Measurements from ENCODE around the gene NID1.
"Not testable (repeated sequence)": the region's sequence is repeated elsewhere in the genome, so short reads cannot be mapped to it uniquely, and the experiment has no call there.

Gene NID1

DNA sequence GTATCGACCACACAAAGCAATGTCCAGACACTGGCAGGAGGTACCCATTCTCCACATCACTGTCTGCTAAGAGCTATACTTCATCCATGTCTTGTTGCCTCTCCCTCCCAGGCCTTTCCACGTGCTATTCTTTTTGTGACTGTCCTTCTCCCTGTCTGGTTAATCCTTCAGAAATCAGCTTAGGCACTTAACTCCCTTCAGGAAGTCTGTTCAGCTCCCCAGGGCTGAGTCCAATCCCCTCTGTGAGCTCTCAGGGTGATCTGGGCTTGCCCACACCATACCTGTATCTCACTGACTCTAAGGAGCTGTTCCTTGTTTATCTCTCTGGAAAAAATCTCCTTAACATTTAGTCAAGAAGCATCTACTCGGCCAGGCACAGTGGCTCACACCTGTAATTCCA, 69.4 kb downstream of the NID1 start:
- DNase-seq: no peak

- no peak for DNase-seq
Observed at GRCh38 chr1:235993652-235994051, 71.2 kb downstream of the NID1 start.

DNA sequence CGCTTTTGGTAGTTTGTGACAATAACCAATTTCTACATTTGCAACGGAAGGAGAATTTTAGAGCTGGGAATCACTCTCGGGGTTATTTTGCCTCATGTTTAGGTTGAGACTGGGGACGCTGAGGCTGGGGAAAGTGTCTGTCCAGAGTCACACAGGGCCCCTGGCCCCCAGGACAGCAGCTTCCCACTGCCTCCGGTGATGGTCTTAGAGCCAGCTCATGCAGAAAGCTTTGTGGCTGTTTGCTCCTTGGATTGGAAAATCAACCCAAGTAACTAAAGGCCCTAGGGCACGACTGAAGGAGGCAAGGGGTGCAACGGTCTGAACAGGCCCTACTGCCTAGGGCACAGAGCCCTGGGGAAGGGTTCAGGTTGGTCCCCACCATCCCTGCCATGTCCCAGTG, 72.0 kb downstream of the NID1 start:
- no peak for DNase-seq

- DNase-seq: no peak
Observed at GRCh38 chr1:235992346-235992745, 72.5 kb downstream of the NID1 start.

GRCh38 chr1:235990330-235990795, 74.5 kb downstream of the NID1 start:
- DNase-seq: no peak

DNA sequence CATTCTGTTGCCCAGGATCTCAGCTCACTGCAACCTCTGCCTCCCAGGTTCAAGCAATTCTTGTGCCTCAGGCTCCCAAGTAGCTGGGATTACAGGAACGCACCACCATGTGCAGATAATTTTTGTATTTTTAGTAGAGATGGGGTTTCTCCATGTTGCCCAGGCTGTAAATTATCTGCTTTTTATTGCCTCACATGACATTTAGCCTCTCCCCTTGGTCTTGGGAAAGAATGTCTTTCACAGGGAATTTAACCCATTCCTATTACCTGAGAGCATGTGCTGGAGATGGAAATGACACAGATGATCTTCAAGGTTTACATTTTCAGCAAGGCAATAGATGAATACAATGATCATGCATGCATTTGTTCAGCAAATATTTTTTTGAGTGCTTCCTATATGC, 75.8 kb downstream of the NID1 start:
- no peak for DNase-seq

GRCh38 chr1:235986869-235987268, 78.0 kb downstream of the NID1 start:
- no peak for DNase-seq

GRCh38 chr1:235984041-235984825, 80.7 kb downstream of the NID1 start:
- no peak for DNase-seq

DNA sequence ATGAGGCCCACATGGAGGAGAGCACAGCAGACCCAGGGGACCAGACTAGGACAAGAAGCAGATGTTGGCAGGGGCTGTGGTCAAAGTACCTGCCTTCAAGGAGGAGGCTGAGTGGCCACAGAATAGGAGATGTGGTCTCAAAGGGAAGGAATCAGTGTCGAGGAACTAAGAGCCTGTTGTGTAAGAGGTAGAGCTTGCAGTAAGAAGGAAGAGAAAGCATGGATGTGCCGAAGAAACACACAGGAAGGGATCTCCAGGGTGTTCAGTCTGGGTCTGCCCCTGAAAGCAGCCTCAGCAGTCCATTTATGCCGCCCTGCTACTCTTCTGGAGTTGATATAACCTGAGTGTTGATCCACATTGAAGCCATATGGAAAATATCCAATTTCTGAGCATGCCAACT, 83.9 kb downstream of the NID1 start:
- no peak for DNase-seq

GRCh38 chr1:235979716-235980333, 85.1 kb downstream of the NID1 start:
- DNase-seq: no peak

DNA sequence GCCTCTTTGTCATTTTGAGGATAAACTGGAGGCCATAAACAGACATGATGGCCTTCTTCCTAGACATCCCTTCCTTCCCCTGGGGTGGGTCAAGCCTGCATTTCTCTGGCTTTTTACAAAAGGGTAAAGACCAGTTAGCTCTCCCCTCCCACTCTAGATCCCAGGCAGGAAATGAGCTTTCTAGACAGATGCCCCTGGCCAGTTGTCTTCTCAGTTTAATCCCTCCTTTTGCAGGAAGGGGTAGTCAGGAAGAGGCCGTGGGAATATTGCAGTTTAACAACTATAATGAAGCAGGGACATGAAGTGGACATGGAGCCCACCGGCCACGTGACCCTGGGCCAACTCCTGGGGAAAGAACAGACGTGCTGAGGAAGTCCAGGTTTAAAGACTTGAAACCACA, 85.7 kb downstream of the NID1 start:
- DNase-seq: no peak

- DNase-seq: no peak
Observed at GRCh38 chr1:235976490-235976889, 88.4 kb downstream of the NID1 start.

GRCh38 chr1:235974616-235975015, 90.3 kb downstream of the NID1 start:
- DNase-seq: no peak

DNA sequence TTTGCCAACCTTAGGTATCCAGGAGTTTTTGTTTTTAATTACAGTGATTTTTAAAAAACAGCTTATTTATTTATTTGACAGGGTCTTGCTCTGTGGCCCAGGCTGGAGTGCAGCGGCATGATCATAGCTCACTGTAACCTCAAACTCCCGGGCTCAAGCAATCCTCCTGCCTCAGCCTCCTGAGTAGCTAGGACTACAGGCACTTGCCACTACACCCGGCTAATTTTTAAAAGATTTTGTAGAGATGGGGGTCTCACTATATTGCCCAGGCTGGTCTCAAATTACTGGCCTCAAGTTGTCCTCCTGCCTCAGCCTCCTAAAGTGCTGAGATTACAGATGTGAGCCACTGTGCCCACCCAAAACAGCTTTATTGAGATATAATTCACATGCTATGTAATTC, 92.2 kb downstream of the NID1 start:
- DNase-seq: not testable (repeated sequence)

DNA sequence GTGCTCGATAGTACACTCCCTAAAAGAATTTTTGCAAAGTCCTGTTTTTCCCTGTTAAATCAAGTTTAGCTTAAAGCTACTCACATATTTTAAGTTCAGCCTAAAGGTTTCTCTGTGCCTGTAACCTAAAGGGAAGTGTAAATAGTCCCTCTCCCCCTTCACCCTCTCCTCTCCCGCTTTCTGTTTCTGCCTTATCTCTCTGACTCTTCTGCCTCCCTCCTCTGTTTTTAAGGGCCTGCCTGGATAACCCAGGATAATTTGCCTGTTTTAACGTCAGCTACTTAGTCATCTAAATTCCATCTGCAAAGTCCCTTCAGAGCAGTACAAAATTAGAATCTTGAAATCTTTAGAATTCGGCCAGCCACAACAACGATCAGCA, 92.6 kb downstream of the NID1 start:
- DNase-seq: no peak

DNA sequence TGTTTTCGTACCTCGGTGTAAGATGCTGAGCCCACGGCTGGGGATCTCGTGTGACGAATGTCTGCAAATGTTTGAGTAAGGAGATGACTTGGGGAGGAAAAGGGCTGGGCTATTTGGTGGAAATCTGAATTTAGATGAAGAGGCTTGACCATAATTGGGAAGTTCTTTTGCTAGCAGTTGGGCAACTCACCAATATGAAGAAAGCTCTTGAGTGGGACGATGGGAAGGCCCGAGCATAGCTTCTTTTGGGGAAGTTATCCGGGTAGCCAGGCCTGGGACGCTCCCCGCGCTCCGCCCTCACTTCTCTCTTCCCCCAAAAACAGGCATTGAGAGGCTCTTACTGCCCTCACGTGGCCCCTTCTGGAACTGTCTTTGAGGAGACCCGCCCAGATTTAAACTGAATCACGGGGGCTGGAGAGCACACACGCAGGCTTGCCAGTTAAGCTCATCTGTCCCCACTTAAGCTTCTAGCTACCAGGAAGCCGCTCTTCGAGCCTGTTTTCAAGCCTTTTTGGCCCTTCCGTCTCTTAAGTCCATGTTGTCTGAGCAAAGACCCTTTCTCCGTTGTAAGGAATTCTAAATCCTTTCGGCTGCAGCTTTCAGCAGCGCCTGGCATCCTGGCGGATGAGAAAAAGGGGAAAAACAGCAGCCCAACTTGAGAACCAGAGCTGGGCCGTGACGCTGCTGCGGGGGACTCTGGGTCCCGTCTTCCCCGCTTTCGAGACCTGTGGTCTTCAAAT, 93.1 kb downstream of the NID1 start:
- peak; percentile 77 for DNase-seq

DNA sequence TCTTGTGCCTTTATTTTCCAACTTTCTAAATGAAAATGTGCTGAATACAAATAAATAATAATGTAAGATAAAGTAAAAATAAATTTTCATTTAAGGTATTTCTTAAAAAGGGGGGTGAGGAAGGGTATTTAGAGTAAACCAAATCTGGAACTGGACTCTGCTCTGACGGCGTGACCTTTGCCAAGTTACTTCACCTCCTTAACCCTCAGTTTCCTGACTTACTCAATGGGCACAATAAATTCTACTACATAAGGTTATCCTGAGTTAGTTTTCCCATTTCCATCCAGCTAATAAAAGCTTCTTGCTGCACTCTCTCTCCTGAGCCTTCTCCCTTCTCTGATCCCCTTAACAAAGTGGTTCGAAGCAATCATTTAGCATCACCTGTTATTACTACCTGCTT, 93.9 kb downstream of the NID1 start:
- DNase-seq: no peak

DNA sequence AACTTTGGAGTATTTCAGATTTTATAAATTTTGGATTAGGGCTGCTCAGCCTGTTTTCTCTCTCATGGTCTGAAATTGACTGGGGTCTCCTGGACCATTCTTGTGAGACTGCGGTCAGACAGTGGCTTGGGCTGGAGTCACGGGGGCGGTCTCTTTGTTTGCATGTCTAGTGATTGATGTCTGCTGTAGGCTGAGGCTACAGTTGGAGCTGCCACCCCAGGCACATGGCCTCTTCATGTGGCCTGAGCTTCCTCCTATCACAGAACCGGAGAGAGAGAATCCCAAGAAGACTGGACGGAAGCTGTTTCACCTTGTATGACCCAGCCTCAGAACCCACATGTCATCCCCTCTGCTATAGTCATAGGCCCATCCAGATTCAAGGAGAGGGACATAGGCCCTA, 96.1 kb downstream of the NID1 start:
- no peak for DNase-seq

- not testable (repeated sequence) for DNase-seq
Observed at GRCh38 chr1:235966134-235966533, 98.8 kb downstream of the NID1 start.

DNA sequence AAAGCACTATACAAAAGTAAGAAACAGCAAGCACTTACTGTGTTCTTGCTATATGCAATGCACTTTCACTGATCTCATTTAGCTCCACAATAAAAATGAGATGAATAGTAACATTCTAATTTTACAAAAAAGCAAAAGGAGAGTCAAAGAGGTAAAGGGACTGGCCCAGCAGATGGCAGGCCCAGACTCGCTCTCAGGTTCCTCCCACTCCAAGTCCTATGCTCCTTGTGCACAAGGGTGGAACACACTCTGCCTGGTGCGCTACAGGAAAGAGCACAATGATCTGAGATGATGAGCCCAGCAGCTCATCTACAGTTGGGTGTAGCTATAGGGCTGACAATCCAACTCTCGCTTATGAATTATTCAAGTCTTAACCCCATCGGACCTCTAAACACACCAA, 104.1 kb downstream of the NID1 start:
- DNase-seq: no peak

DNA sequence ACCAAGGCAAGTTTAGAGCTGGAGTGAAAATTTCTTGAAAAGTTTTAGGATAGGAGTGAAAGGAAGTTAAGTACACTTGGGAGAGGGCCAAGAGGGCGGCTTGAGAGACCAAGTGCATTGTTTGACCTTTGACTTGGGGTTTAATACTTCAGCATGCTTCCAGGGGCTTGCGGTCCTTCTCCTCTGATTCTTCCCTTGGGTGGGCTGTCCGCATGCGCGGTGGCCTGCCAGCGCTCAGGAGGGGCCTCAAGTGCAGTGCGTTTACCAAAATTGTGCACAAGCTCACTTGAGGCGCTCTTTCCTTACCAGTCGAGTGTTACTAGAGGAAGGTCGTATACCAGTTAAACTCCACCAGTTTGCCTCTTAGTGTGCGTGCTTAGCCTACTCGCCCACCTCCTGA, 106.9 kb downstream of the NID1 start:
- no peak for DNase-seq

GRCh38 chr1:235955777-235956176, 109.1 kb downstream of the NID1 start:
- DNase-seq: no peak

- no peak for DNase-seq
Observed at GRCh38 chr1:235954306-235955283, 110.3 kb downstream of the NID1 start.
